ENCODE measurements around the gene DEFB110. TPM values are rescaled to one million over a fixed set of nuclear protein-coding genes. Genes with fewer than 3 reads are reported as not detected.

Gene DEFB110
- not detected for polyA plus RNA-seq (2013, experiment 1 of 2; ENCODE audit: insufficient read length)
- not detected for polyA plus RNA-seq (2013, experiment 2 of 2; ENCODE audit: insufficient read length)

GRCh38 chr6:50021894-50022293 lies at the start of gene DEFB110:
TSS of gene DEFB110 (minus strand) at chr6:50021994. CDS start at chr6:50021935, 59 bp downstream.
- no peak for DNase-seq

DNA sequence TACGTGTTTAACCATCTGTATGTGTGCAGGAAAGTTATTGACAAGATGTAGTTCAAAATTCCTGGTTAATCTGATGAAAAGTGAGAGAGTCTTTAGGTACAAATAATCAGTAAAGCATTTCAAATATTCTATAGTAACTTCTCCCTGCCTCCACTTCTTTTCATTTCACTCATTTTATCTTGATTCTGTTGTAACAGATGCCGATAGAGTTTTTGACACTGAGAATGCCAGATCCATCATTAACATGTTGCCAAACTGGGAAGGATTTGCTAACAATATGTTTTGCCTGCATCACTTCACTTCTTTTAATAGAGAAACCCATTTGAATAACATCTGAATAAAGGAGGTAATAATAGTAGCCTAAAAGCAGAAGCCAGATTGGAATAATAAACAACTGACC lies 48.3 kb upstream of the DEFB110 start:
- DNase-seq = no peak

DNA sequence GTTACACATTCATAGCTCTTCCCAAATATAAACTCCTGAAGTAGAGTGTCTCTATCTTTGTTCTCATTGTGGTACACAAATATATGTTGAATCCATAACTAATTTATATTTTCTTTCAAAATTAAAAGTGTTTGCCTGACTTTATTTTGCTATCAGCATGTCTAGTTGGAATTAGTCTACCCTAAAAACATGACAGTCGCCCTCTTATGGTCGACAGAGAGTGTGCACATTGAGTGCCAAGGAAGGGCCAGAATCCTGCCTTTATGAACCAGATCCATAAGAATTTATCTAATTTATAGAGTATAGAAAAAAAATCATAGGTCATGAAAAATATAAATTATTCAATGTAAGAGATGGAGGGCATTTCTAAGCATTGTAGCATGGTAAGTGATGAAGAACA lies 40.3 kb upstream of the DEFB110 start:
- no peak for DNase-seq

GRCh38 chr6:50056242-50056641 lies 34.4 kb upstream of the DEFB110 start:
- DNase-seq = no peak

- DNase-seq = no peak
These were observed 28.0 kb upstream of the DEFB110 start, which contains the start of gene DEFB112 for GRCh38 chr6:50049829-50050228. TSS of gene DEFB112 (minus strand) at chr6:50049929. CDS start at chr6:50049869, 60 bp downstream.

GRCh38 chr6:50047026-50047425 lies 25.2 kb upstream of the DEFB110 start:
- no peak for DNase-seq

- DNase-seq = no peak
These were observed 9.2 kb upstream of the DEFB110 start for GRCh38 chr6:50030777-50031562.

DNA sequence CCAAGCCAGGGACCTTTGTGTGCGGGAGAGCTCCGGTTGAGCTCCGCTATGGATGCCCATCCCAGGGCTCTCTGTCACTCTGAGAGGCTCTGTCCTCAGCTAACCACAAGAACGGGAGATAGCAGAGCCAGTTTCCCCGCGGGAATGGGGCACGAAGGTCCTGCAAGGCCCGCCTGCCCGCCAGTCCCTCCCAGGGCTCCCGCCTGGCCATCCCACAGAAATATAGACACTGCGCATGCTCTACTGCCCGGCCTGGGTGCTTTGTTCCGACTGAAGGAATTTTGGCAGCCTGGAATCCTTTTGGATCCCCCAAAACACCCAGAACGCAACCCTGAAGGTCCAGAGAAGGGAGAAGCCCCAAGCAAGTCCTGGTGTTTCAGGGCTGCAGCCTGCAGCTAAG lies 8.6 kb upstream of the DEFB110 start:
- DNase-seq = no peak

GRCh38 chr6:50025258-50025657 lies 3.5 kb upstream of the DEFB110 start:
- no peak for DNase-seq

- DNase-seq = no peak
These were observed 14.0 kb downstream of the DEFB110 start for GRCh38 chr6:50007819-50008218.

DNA sequence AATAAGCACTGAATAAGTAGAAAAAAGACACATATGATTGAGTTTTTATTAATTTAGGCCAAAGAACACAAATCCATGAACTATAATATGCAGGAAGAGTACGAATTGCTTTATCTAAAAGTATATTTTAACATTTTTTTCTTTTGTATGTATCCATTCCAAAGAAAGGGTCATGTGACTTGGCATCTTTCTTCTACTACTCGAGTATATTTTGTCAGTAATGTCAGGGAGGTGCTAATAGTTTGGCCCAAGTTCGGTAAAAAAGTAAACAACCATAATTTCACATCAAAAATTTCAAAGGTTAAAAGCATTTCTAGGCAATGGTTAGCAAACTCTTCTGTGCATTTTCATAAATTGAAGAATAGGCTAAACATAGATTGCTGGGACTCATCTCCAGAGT lies 18.7 kb downstream of the DEFB110 start:
- DNase-seq = no peak

GRCh38 chr6:49995278-49995677 lies 26.5 kb downstream of the DEFB110 start:
- no peak for DNase-seq

GRCh38 chr6:49988900-49989299 lies 32.9 kb downstream of the DEFB110 start:
- no peak for DNase-seq

DNA sequence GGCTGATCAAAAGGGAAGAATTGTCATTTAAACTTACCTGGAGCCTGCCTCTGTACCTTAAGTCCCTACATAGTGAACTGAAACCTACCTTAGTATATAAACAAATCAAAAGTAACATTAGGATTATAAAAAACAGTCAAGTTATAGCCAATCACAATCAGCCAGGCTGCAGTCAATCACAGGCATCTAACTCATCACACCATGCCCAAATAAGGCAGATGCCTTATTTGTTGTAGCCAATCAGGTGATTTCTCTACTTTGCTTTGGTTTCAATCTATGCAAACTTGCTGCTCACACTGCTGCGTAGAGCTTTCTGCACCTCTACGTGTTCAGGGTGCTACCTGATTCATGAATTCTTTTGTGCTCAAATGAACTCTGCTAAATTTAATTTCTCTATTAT lies 34.0 kb downstream of the DEFB110 start:
- no peak for DNase-seq

DNA sequence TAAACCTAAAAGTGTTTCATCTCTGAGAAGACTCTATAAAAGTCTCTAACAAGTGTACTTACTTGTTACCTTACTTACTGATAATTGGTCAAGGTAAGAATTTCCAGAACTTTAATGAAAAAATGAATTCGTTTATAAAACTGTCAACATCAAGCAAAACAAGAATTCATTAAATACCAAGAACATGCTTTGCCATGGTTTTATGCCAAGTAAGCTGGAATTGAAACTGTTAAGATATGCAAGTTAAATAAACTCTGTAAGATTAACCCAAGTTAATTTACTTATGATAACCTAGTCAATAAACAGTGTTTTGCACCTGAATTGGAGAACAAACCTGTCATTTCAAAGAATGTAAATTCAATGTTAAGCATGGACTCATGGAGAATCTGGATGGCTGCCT lies 35.2 kb downstream of the DEFB110 start:
- DNase-seq = no peak

- no peak for DNase-seq
These were observed 39.7 kb downstream of the DEFB110 start for GRCh38 chr6:49982046-49982445.

DNA sequence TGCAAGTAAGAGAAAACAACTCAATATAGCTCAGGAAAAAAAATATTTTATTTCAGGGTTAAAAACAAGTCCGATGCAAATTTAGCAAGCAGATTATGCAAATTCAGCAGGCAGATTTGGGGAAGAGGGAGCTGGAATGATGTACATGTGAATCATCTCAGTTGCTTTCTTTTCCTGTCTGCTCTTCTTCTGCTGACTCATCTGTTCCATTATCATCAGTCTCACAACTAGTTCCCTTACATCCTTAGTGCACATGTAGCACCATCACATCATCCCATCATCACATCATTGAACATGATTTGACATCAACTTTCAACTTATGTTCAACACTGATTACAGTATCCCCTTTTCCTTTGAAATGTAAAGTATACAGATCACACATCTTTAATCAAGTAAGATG lies 40.9 kb downstream of the DEFB110 start:
- no peak for DNase-seq

- DNase-seq = no peak
These were observed 42.2 kb downstream of the DEFB110 start for GRCh38 chr6:49979584-49979983.

GRCh38 chr6:49978332-49979226 lies 43.2 kb downstream of the DEFB110 start:
- DNase-seq = no peak

GRCh38 chr6:49969605-49970004 lies 52.2 kb downstream of the DEFB110 start, which contains the start of gene DEFB113:
TSS of gene DEFB113 (minus strand) at chr6:49969625. CDS start at chr6:49969625, 0 bp downstream.
- no peak for DNase-seq

All from fibroblast of skin of scalp (primary cell).